GM23338 (cell line): ENCODE data around the gene IL19. TPM values are rescaled to one million over a fixed set of nuclear protein-coding genes. Genes with fewer than 3 reads are reported as not detected.

Experiments
- ATAC-seq: fragments of 200-7000 bp; cut with Tn5 transposase; 3 replicates; pipeline ENCODE4 v1.9.1; 2020
- DNase-seq: peaks from one replicate; pipeline ENCODE4 v3.0.0-alpha.2; 2015; ENCODE audit warnings: low spot score
- H2AFZ ChIP-seq: fragments of 200-600 bp; sonication (generic); 2 replicates; pipeline ENCODE4 v1.8.0; 2016; ENCODE audit warnings: antibody characterized with exemption, mild to moderate bottlenecking, moderate library complexity
- H3F3A ChIP-seq: fragments of 200-600 bp; sonication (generic); replicated peaks from 2 replicates; pipeline ENCODE4 v1.8.0; 2017; ENCODE audit warnings: antibody characterized with exemption, mixed run types, low read depth
- H3K27ac ChIP-seq: fragments of 200-600 bp; sonication (generic); 2 replicates; pipeline ENCODE4 v1.6.1; 2016; ENCODE audit warnings: low read depth
- H3K27me3 ChIP-seq: fragments of 200-600 bp; sonication (generic); 2 replicates; pipeline ENCODE4 v1.8.0; 2016; ENCODE audit warnings: mild to moderate bottlenecking, mixed run types, moderate library complexity; ENCODE audit not compliant: insufficient read depth
- H3K36me3 ChIP-seq: fragments of 200-600 bp; sonication (generic); 2 replicates; pipeline ENCODE4 v1.8.0; 2016; ENCODE audit warnings: mild to moderate bottlenecking; ENCODE audit not compliant: insufficient read depth
- H3K4me1 ChIP-seq: fragments of 200-600 bp; sonication (generic); 2 replicates; pipeline ENCODE4 v1.8.0; 2016; ENCODE audit warnings: mild to moderate bottlenecking, moderate library complexity; ENCODE audit not compliant: insufficient read depth
- H3K4me2 ChIP-seq: fragments of 200-600 bp; sonication (generic); 2 replicates; pipeline ENCODE4 v1.7.1; 2017; ENCODE audit warnings: mixed run types
- H3K4me3 ChIP-seq: fragments of 200-600 bp; sonication (generic); 2 replicates; pipeline ENCODE4 v1.6.1; 2016; ENCODE audit warnings: mixed run types
- H3K79me2 ChIP-seq: fragments of 200-600 bp; sonication (generic); replicated peaks from 2 replicates; pipeline ENCODE4 v1.8.0; 2017; ENCODE audit warnings: mild to moderate bottlenecking; ENCODE audit not compliant: insufficient read depth
- H3K9me2 ChIP-seq: fragments of 200-600 bp; sonication (generic); 2 replicates; pipeline ENCODE4 v1.8.0; 2017; ENCODE audit not compliant: insufficient read depth
- H4K20me1 ChIP-seq: fragments of 200-600 bp; sonication (generic); replicated peaks from 2 replicates; pipeline ENCODE4 v1.8.0; 2017; ENCODE audit warnings: mild to moderate bottlenecking; ENCODE audit not compliant: insufficient read depth
- H3K27ac Mint-ChIP-seq: 2 replicates; pipeline ENCODE4 v1.8.0; 2020; ENCODE audit warnings: inconsistent platforms, mild to moderate bottlenecking, moderate library complexity, mixed read lengths
- H3K27me3 Mint-ChIP-seq: 3 replicates; pipeline ENCODE4 v1.8.0; 2022; ENCODE audit warnings: low read depth, mild to moderate bottlenecking, moderate library complexity, mixed read lengths, inconsistent platforms; ENCODE audit not compliant: insufficient read depth, poor library complexity
- H3K36me3 Mint-ChIP-seq: 3 replicates; pipeline ENCODE4 v1.8.0; 2021; ENCODE audit warnings: low read depth, mild to moderate bottlenecking, inconsistent platforms, moderate library complexity, mixed read lengths
- H3K4me1 Mint-ChIP-seq: 3 replicates; pipeline ENCODE4 v1.8.0; 2020; ENCODE audit warnings: mild to moderate bottlenecking, inconsistent platforms, mixed read lengths
- H3K4me3 Mint-ChIP-seq: 3 replicates; pipeline ENCODE4 v1.8.0; 2021; ENCODE audit warnings: moderate library complexity, mild to moderate bottlenecking, inconsistent platforms, mixed read lengths
- H3K9me3 Mint-ChIP-seq: 3 replicates; pipeline ENCODE4 v1.8.0; 2020; ENCODE audit warnings: moderate library complexity, mild to moderate bottlenecking, inconsistent platforms, mixed read lengths
- CREB1 ChIP-seq: fragments of 250-450 bp; sonication (Bioruptor Pico); IDR thresholded peaks from 2 replicates; pipeline ENCODE4 v1.5.0; 2020; ENCODE audit warnings: low read depth, mild to moderate bottlenecking, moderate library complexity
- EZH2 ChIP-seq: fragments of 200-600 bp; sonication (generic); IDR thresholded peaks from one replicate; pipeline ENCODE4 v1.8.0; 2017; ENCODE audit warnings: antibody characterized with exemption, mild to moderate bottlenecking, low read depth; ENCODE audit not compliant: unreplicated experiment
- EZH2phosphoT487 ChIP-seq: fragments of 200-600 bp; sonication (generic); IDR thresholded peaks from one replicate; pipeline ENCODE4 v1.8.1; 2018; ENCODE audit warnings: antibody characterized with exemption; ENCODE audit not compliant: unreplicated experiment
- JUNB ChIP-seq: IDR thresholded peaks from one replicate; pipeline ENCODE4 v1.6.1; 2016; ENCODE audit warnings: antibody characterized with exemption; ENCODE audit not compliant: unreplicated experiment
- NANOG ChIP-seq: IDR thresholded peaks from 2 replicates; pipeline ENCODE4 v1.6.1; 2016; ENCODE audit warnings: antibody characterized with exemption, borderline replicate concordance
- POLR2AphosphoS5 ChIP-seq: IDR thresholded peaks from 2 replicates; pipeline ENCODE4 v1.6.1; 2016; ENCODE audit warnings: antibody characterized with exemption, low read depth
- ZNF114 ChIP-seq: fragments of 250-450 bp; sonication (Bioruptor Pico); IDR thresholded peaks from 2 replicates; pipeline ENCODE4 v1.5.0; 2020; ENCODE audit warnings: mild to moderate bottlenecking, moderate library complexity
- ZNF331 ChIP-seq: fragments of 250-450 bp; sonication (Bioruptor Pico); IDR thresholded peaks from 2 replicates; pipeline ENCODE4 v1.5.0; 2020; ENCODE audit warnings: low read depth, mild to moderate bottlenecking, moderate library complexity
- polyA plus RNA-seq: library from polyadenylated mRNA; unstranded; fragments of >200 nt; fragmentation: Nextera tagmentation; extraction: Ambion mirVana; gene quantifications from 2 replicates; pipeline ENCODE4 v1.2.1, GENCODE V29; 2016
- total RNA-seq: library from RNA; depleted of rRNA; stranded (reverse); fragments of >200 nt; shearing (Covaris generic); gene quantifications from 2 replicates; pipeline ENCODE4 v1.2.3, GENCODE V29; 2014
- TF ChIP-seq, protein P1 (sequence below): IDR thresholded peaks from 2 replicates; pipeline ENCODE4 v1.6.1; 2016; ENCODE audit warnings: antibody characterized with exemption
- TF ChIP-seq, protein P2 (sequence below): IDR thresholded peaks from one replicate; pipeline ENCODE4 v1.6.1; 2018; ENCODE audit warnings: antibody characterized with exemption; ENCODE audit not compliant: unreplicated experiment
- TF ChIP-seq, protein P3 (sequence below), 2 experiments: fragments of 200-600 bp in 1 of 2; sonication (generic) in 1 of 2; conservative IDR thresholded peaks; 2 replicates each; pipeline versions ENCODE4 v1.5.1 to v1.6.1; 2016 to 2017; ENCODE audit warnings: antibody characterized with exemption in 2 of 2, low read depth in 2 of 2, mild to moderate bottlenecking in 2 of 2, moderate library complexity in 1 of 2

The IL19 gene
- total and polyA plus RNA-seq, 2 experiments from 2014 or later: not detected

DNA sequence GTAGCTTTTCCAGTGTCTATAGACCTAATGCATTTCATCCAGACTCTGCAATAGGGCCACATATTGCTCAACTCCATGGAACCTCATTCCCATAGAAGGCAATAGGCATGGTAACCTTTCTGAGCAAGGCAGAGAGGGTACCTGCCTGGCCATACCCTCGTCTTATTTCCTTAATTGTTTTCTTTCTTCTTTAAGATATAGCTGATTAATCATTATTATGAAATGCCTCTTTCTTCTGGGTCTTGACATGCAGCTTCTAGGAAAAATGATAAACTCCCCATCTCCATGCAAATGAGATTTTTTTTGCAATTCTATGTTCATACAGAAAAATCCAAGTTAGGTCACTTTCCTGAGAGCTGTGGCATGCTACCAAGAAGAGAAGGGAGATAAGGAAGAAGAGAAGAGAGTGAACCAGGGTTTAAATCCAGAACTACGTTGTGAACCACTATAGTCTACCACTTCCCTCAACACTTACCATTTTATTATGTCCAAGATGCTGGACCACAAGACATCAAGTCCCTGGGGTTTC is 61.8 kb downstream of the IL19 start (continued):
- TF ChIP-seq, protein P1, sequence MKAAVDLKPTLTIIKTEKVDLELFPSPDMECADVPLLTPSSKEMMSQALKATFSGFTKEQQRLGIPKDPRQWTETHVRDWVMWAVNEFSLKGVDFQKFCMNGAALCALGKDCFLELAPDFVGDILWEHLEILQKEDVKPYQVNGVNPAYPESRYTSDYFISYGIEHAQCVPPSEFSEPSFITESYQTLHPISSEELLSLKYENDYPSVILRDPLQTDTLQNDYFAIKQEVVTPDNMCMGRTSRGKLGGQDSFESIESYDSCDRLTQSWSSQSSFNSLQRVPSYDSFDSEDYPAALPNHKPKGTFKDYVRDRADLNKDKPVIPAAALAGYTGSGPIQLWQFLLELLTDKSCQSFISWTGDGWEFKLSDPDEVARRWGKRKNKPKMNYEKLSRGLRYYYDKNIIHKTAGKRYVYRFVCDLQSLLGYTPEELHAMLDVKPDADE: no peak

DNA sequence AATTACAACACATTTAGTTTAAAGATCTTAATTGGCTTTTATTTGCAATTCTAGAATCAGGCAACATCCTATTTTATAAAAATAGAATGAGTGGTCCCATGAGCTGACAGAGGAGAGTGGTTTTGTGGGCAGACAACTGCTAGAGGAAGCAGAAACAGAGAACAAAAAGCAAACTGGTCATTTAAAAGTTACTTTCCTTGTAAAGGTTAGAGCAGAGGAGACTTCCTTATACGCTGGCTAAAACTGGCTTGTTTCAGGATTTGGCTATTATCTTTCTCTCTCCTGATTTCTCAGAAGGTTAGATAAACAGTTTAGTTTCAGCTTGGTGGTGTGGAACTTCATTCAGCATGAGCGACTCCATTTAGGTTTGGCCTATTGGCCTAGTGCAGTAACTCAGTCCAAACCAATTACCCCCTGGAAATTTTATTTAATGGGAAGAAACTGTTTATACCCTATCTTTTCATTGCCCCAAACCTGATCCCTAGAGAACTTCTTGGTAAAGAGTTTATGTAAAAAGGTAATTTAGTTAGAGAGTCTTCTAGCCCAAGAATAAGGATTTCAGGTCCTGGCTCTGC is 62.6 kb downstream of the IL19 start:
- Mint-ChIP-seq H3K27me3 (peaks cover 1% of the 10 kb centered on the region), H3K36me3 (no peaks in the 10 kb centered on the region), H3K4me1 (peaks cover 5% of the 10 kb centered on the region; the same call in 1 of the 3 replicates), H3K4me3 (no peak overlapping the region), H3K27ac (no peak overlapping the region), H3K9me3 (no peaks in the 10 kb centered on the region)
- Histone ChIP-seq H3K27me3 (no peaks in the 10 kb centered on the region), H3K27ac (no peak overlapping the region), H3K4me3 (no peak overlapping the region), H3K36me3 (no peaks in the 10 kb centered on the region), H3F3A (no peaks in the 10 kb centered on the region), H3K9me2 (no peaks in the 10 kb centered on the region), H3K4me2 (no peak overlapping the region), H3K79me2 (no peaks in the 10 kb centered on the region), H3K4me1 (no peaks in the 10 kb centered on the region; the same call in 1 of the 2 replicates), H2AFZ (0 out of 2 replicates have a peak overlapping the region, but pooled peaks have one; percentile 38), H4K20me1 (no peaks in the 10 kb centered on the region)
- no peak for DNase-seq
- ATAC-seq: no peak
- TF ChIP-seq, protein P2, sequence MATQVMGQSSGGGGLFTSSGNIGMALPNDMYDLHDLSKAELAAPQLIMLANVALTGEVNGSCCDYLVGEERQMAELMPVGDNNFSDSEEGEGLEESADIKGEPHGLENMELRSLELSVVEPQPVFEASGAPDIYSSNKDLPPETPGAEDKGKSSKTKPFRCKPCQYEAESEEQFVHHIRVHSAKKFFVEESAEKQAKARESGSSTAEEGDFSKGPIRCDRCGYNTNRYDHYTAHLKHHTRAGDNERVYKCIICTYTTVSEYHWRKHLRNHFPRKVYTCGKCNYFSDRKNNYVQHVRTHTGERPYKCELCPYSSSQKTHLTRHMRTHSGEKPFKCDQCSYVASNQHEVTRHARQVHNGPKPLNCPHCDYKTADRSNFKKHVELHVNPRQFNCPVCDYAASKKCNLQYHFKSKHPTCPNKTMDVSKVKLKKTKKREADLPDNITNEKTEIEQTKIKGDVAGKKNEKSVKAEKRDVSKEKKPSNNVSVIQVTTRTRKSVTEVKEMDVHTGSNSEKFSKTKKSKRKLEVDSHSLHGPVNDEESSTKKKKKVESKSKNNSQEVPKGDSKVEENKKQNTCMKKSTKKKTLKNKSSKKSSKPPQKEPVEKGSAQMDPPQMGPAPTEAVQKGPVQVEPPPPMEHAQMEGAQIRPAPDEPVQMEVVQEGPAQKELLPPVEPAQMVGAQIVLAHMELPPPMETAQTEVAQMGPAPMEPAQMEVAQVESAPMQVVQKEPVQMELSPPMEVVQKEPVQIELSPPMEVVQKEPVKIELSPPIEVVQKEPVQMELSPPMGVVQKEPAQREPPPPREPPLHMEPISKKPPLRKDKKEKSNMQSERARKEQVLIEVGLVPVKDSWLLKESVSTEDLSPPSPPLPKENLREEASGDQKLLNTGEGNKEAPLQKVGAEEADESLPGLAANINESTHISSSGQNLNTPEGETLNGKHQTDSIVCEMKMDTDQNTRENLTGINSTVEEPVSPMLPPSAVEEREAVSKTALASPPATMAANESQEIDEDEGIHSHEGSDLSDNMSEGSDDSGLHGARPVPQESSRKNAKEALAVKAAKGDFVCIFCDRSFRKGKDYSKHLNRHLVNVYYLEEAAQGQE: no peak
- TF ChIP-seq POLR2AphosphoS5: no peak
- TF ChIP-seq, protein P3, sequence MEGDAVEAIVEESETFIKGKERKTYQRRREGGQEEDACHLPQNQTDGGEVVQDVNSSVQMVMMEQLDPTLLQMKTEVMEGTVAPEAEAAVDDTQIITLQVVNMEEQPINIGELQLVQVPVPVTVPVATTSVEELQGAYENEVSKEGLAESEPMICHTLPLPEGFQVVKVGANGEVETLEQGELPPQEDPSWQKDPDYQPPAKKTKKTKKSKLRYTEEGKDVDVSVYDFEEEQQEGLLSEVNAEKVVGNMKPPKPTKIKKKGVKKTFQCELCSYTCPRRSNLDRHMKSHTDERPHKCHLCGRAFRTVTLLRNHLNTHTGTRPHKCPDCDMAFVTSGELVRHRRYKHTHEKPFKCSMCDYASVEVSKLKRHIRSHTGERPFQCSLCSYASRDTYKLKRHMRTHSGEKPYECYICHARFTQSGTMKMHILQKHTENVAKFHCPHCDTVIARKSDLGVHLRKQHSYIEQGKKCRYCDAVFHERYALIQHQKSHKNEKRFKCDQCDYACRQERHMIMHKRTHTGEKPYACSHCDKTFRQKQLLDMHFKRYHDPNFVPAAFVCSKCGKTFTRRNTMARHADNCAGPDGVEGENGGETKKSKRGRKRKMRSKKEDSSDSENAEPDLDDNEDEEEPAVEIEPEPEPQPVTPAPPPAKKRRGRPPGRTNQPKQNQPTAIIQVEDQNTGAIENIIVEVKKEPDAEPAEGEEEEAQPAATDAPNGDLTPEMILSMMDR (conservative IDR thresholded peaks at IDR 0.05; ENCODE audit: low read depth in 2 of 2): no peak
- no peak for TF ChIP-seq JUNB
- no peak for TF ChIP-seq NANOG
- TF ChIP-seq EZH2: no peak
- no peak for TF ChIP-seq ZNF114 (CRISPR knock-in tag)
- no peak for TF ChIP-seq ZNF331 (CRISPR knock-in tag)
- no peak for TF ChIP-seq EZH2phosphoT487
- no peak for TF ChIP-seq CREB1 (CRISPR knock-in tag)
- TF ChIP-seq, protein P1: no peak
